Stimulated activated CD8-positive, alpha-beta memory T cell treated with anti-CD3 and anti-CD28 coated beads, Interleukin-15, amount 100 ng/mL, for 48 hours (primary cell): ENCODE results near the gene DENND1A.
A peak's percentile ranks its signal among the peaks of the same experiment; 100 is the strongest.
"Not testable (repeated sequence)": the region's sequence is repeated elsewhere in the genome, so short reads cannot be mapped to it uniquely, and the experiment has no call there.

Experiments used
- DNase-seq, 2 donors: peaks; one replicate each; pipeline ENCODE4 v3.0.0-alpha.2; 2020; ENCODE audit warnings: low read depth in 2 of 2

The DENND1A gene

GRCh38 chr9:123411636-123412035 is 518.3 kb downstream of the DENND1A start:
- no peak for DNase-seq

- no peak for DNase-seq
These were observed 518.7 kb downstream of the DENND1A start for GRCh38 chr9:123411191-123411590.

- DNase-seq = no peak
These were observed 519.5 kb downstream of the DENND1A start for GRCh38 chr9:123410281-123410910.

- DNase-seq = no peak
These were observed 521.3 kb downstream of the DENND1A start for GRCh38 chr9:123408313-123409262.

GRCh38 chr9:123407217-123407851 is 522.6 kb downstream of the DENND1A start:
- no peak for DNase-seq

- no peak for DNase-seq
These were observed 523.2 kb downstream of the DENND1A start for GRCh38 chr9:123406691-123407216.

GRCh38 chr9:123406016-123406415 is 523.9 kb downstream of the DENND1A start:
- DNase-seq = no peak

- DNase-seq = no peak
These were observed 526.9 kb downstream of the DENND1A start for GRCh38 chr9:123402981-123403509.

- no peak for DNase-seq
These were observed 527.9 kb downstream of the DENND1A start for GRCh38 chr9:123401879-123402513.

GRCh38 chr9:123400926-123401503 is 528.9 kb downstream of the DENND1A start:
- no peak for DNase-seq

- peak in 1 of 2 donors; percentile 8 for DNase-seq
These were observed 530.0 kb downstream of the DENND1A start for GRCh38 chr9:123399803-123400378.

GRCh38 chr9:123398938-123399337 is 531.0 kb downstream of the DENND1A start:
- not testable (repeated sequence) for DNase-seq

- DNase-seq = no peak
These were observed 532.0 kb downstream of the DENND1A start for GRCh38 chr9:123397975-123398374.

GRCh38 chr9:123395689-123396511 is 534.0 kb downstream of the DENND1A start:
- DNase-seq = no peak

GRCh38 chr9:123395276-123395688 is 534.6 kb downstream of the DENND1A start:
- DNase-seq = no peak

GRCh38 chr9:123394291-123395235 is 535.4 kb downstream of the DENND1A start:
- no peak for DNase-seq

- DNase-seq = no peak
These were observed 537.1 kb downstream of the DENND1A start for GRCh38 chr9:123392802-123393201.

GRCh38 chr9:123391946-123392345 is 538.0 kb downstream of the DENND1A start:
- no peak for DNase-seq

GRCh38 chr9:123391233-123391632 is 538.7 kb downstream of the DENND1A start:
- DNase-seq = no peak
